Stimulated activated naive CD4-positive, alpha-beta T cell treated with Interleukin-2 at 50 U/mL for 16 hours (primary cell): ENCODE measurements around the gene GYPB.
"Not testable (repeated sequence)": the region's sequence is repeated elsewhere in the genome, so short reads cannot be mapped to it uniquely, and the experiment has no call there.

Experiments
- DNase-seq: peaks from one replicate; lab custom pipeline; 2025; lab: John Stamatoyannopoulos, UW

Gene GYPB

DNA sequence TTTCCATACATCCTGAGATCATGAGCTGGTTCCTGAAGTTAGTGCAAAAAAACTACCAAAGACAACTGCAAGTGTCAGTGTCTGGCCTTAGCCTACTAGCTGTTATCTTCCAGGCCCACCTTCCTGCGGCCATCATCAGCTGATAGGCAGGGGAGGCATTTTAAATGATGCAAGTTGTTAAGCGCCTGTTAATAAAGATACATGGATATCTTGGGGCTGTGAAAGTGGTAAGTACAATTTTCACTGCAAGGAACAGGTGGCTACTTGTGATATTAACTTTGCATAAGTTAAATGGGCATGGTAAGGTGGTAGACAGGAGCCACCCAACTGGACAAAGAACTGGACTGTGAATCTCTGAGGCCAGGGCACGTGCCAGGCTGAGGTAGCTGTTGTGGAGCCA lies at the start of gene GYPB:
Gene GYPB, minus strand, starts transcription at position 104 of the 400 bp plus-strand sequence. Its CDS starts 93 bp downstream, at position 11.
- not testable (repeated sequence) for DNase-seq

DNA sequence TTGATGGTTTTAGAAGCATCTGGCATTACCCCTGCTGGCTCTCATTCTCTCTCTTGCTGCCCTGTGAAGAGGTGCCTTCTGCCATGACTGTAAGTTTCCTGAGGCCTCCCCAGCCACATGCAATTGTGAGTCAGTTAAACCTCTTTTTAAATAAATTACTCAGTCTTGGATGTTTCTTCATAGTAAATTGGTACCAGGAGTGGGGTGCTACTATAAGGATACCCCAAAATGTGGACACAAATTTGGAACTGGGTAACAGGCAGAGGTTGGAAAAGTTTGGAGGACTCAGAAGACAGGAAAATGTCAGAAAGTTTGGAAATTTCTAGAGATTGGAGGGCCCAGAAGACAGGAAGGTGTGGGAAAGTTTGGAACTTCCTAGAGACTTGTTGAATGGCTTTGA lies 42.4 kb upstream of the GYPB start:
- DNase-seq, result not testable (repeated sequence)

DNA sequence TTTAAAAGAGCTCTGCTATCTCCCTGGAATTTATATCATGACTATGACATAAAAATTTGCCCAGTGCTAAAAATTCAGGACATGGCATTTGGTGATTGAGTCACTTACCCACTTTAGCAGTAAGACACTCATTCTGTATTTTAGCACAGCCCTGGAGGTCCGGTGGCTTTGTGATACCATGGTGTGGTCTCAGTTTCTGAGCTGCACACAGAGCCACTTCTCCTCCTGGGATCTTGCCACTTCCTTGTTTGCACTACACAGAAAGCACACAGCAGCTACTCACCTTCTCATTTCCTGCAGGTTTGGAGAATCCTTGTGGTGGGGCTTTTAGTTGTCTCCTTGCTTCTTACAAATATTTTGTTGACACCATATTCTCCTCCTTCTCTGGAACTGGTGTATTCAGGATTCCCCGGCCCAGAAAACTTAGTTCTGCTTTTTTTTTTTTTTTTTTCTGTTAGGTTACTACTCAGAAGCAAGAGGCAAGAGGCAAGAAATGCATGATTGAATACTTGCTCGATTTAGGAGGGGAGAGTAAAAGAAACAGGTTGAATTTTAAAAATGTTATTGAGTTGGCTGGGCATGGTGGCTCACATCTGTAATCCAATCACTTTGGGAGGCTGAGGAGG lies 41.2 kb upstream of the GYPB start:
- not testable (repeated sequence) for DNase-seq

DNA sequence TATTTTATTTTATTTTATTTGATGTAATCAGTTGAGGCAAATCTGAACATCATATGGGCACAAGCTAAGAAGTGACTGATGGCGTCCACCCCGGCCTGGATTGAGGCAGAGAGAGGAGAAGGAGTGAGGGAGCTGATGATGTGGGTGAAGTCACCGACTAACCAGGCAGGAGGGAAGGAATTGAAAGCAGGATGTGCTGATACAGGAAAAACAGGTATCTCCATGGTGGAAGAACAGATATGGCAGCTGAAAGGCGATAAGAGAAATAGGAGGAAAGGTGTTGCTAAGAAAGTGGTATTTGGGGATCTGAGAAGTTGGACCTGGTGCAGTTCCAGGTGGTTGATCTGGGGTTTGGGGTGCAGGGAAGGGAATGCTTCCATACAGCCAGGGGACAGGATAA lies 37.6 kb upstream of the GYPB start:
- no peak for DNase-seq

DNA sequence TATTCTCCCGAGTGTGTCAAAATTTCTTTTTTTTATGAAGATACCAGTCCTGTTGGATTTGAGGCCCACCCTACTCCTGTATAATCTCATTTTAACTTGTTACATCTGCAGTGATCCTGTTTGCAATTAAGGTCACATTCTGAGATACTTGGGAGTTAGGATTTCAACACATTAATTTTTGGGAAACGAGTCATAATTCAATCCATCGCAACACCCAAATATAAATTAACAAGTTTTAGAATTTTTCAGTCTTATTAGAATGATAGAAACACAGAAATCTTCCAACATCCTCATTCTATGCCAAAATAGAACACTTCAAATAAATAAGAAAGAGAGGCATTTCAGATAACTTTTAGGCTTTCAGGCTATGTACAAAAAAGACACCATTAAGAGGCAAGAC lies 36.2 kb upstream of the GYPB start:
- not testable (repeated sequence) for DNase-seq

DNA sequence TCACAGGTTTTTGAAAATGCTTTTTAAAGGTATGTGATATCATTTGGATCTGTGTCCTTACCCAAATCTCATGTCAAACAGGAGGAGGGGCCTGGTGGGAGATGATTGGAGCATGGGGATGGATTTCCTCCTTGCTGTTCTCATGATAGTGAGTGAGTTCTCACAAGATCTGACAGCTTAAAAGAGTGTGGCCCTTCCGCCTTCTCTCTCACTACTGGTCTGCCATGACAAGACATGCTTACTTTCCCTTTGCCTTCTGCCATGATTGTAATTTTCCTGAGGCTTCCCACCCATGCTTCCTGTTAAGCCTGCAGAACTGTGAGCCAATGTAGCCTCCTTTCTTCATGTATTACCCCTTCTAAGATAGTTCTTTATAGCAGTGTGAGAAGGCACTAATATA lies 32.3 kb upstream of the GYPB start:
- not testable (repeated sequence) for DNase-seq

DNA sequence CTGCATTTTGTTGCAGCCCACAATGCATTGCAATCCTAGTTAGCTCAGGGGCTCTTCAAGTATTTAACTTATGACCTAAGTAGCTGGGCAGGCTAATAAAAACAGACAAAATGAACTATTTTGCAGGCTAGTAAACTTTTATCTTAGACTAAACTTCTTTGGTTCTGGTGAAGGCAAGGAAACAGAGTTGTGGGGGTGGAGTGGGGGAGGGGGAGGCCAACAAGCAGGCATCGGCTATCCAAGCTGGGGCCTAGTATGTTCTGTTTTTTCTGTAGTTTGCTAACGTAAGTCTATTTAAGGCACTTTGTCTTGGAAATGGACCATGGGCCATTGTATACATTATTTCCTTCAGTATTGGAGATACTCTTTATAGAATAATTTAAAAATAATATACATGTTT lies 31.5 kb upstream of the GYPB start:
- DNase-seq, result not testable (repeated sequence)

DNA sequence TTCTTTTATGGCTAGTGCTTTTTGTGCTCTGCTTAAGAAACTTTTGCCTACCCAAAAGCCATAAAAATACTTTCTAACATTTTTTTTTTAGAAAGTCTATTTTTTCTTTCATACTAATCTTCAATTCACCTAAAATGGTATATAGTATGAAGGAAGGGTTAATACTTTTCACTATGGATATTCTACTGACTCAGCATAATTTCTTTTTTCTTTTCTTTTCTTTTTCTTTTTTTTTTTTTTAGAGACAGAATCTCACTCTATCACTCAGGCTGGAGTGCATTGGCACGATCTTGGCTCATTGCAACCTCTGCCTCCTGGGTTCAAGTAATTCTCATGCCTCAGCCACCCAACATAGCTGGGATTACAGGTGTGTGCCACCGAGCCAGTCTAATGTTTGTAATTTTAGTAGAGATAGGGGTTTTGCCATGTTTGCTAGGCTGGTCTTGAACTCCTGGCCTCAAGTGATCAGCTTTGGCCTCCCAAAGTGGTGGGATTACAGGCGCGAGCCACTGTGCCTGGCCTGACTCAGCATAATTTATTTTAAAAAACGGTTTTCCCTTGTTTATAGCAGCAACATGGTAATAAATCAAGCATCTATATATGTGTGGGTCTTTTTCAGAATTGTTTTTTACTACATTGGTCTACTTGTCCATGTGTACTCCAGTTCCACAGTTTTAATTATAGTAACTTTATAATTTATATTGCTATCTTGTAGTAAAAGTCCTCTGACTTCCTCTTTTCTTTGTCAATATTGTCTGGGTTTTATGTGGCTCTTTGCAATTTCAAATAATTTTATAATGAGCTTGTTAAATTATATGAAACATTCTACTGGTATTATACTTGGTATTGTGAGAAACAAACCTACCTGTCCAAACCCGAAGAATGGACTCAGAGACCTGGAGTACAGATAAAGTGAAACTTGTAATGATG lies 30.6 kb upstream of the GYPB start:
- DNase-seq, result not testable (repeated sequence)

DNA sequence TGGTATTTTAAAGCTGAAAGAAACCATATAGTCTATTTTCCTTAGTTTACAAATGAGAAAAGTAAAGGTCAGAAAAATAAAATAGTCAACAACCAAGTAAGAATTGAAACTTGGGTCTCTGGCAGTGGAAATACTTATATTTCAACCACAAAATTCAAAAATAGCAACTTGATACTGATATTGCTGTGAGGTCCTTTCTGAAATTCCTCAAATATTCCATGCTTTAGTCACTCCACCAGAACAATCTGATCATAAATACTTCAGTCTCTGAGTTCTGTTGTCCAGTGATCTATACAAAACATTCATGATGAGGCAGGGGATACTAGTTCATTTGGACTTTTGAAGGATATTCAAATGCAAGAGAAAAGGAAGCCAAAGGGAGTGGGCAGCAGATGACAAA lies 25.8 kb upstream of the GYPB start:
- DNase-seq, result not testable (repeated sequence)

DNA sequence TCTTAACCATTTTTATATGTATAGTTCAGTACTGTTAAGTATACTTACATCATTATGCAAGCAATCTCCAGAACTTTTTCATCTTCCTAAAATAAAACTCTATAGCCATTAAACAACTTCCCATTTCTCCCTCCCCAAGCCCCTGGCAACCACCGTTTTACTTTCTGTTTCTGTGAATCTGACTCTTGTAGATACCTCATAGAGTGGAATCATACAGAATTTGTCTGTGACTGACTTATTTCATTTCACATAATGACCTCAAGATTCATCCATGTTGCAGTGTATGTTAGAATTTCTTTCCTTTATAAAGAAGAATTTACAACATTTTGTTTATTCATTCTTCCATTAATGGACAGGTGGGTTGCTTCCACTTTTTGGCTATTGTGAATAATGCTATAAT lies 13.4 kb upstream of the GYPB start:
- DNase-seq, result not testable (repeated sequence)

DNA sequence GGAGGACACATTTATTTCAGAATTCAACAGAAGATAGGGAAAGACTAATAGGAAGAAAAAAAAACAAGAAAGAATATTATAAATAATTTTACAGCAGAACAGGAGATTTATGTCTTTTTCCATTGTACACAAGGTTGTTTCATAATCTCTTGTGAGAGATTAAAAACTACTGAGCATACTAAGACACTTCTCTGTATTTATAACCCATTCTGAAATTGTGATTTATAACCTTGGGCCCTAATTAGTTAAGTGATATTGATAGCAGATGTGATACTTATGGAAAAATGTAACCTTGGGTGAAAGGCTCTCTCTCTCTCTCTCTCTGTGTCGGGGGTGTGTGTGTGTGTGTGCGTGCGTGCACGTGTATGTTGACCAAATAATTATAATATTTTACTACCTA lies 12.7 kb upstream of the GYPB start:
- not testable (repeated sequence) for DNase-seq

DNA sequence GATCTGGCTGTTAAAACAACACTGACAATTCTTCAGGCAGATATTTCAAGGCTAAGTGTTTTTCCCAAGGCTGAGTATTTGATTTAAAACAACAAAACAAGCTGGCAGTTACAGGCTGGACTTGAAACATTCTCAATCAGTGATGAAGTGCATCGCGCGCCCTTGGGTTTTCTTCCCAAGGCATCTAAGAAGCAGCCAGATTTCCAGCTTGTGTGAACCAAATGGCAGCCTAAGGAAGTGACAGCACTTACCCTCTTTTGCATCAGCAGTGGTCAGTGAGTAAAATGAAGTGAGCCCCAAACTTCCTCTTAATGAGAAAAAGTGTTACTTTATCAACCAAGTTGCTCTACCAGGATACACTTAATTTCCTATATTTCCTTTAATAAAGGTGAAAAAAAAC lies 12.2 kb upstream of the GYPB start:
- not testable (repeated sequence) for DNase-seq

DNA sequence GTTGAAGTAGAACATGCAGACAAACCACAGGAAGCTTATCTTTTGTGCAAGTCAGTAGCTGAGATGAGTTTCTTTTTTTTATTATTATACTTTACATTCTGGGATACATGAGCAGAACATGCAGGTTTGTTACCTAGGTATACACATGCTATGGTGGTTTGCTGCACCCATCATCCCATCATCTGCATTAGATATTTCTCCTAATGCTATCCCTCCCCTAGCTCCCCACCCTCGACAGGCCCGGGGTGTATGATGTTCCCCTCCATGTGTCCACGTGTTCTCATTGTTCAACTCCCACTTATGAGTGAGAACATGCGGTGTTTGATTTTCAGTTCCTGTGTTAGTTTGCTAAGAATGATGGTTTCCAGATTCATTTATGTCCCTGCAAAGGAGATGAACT lies 11.5 kb upstream of the GYPB start:
- DNase-seq, result not testable (repeated sequence)

DNA sequence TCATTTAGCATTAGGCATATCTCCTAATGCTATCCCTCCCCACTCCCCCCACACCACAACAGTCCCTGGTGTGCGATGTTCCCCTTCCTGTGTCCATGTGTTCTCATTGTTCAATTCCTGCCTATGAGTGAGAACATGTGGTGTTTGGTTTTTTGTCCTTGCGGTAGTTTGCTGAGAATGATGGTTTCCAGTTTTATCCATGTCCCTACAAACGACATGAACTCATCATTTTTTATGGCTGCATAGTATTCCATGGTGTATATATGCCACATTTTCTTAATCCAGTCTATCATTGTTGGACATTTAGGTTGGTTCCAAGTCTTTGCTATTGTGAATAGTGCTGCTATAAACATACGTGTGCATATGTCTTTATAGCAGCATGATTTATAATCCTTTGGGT lies 7.5 kb upstream of the GYPB start:
- not testable (repeated sequence) for DNase-seq

DNA sequence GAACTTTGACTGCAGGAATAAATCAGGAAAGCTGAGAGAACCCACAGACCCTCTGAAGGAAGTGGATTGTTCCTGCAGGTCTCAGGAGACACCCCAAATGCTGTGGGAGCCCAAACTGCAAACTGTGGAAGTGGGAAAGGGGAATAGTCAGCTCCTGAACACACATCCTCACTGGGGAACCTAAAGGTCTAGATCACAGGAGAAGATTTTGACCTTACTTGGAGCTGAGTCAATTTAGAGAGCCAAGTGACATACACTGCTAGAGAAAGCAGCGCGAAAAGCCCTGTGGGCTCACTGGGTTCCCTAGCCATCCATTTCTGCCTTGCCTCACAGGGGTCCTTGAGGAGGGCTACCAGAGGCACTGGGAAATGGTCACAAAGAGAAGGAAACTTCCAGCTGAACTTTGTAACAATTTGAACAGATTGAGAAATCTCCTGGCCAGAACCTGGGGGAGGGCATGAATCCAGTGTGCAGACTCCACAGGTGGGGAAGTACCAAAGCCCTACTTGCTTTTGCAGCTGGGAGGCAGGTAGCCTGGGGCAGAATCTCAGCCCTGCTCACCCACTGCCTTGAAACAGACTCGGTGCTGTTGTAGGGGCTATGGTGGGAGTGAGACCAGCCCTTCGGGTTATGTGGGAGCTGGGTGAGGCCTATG lies 5.3 kb upstream of the GYPB start:
- not testable (repeated sequence) for DNase-seq

DNA sequence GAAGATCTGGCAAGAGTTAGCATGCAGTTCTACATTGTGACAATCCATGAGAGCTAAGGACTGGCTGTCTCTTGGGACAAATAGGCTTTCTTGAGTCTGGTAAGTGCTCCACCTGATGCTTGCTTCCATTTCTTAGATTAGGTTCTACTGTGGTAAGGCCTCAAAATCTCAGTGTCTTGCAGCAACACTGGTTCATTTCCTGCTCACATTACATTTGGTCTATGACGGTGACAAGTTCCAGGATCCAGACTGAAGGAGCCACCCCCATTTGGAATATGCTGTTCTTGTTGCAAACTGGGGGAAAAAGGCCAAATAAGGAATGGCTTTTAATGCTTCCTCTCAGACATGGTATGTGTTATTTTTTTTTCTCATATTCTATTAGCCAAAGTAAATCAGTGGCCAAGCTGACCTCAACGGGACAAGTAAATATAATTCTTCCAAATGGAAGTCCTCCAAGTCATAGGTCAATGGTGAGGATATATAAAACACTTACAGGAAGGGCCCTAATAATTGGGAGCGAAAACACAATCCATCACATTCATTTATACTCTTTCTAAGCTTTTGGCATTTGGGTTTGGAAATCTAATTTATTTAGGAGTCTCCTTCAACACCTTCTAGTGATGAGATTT lies 3.7 kb upstream of the GYPB start:
- not testable (repeated sequence) for DNase-seq

DNA sequence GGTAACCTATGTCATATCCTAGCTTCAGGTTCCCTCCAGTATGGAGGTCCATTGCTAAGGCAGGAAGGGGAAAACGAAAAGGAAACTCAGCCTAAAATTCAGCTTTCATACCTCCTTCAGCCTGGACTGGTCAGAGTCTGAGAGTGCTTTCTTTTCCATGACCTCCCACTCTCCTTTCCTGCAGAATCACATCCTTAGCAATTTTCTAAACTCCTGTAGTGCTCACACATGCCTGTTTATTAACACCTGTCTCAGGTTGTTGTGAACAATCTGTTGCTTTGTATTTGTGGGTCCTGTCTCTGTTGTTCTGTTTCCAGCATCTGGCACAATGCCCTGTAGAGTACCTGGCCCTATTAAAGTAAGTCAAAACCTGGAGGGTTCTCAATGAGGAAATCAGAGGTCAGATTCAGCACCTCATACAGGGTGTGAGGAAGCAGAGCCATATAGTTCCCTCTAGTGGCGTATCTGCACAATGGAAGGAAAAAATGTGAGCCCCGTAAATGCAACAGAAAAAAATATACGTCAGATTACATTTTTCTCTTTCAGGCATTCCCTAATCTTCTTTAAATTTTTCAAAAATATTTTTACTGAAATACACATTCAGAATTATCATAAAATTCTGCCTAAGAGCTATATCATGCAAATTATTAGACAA lies 2.3 kb upstream of the GYPB start:
- not testable (repeated sequence) for DNase-seq

DNA sequence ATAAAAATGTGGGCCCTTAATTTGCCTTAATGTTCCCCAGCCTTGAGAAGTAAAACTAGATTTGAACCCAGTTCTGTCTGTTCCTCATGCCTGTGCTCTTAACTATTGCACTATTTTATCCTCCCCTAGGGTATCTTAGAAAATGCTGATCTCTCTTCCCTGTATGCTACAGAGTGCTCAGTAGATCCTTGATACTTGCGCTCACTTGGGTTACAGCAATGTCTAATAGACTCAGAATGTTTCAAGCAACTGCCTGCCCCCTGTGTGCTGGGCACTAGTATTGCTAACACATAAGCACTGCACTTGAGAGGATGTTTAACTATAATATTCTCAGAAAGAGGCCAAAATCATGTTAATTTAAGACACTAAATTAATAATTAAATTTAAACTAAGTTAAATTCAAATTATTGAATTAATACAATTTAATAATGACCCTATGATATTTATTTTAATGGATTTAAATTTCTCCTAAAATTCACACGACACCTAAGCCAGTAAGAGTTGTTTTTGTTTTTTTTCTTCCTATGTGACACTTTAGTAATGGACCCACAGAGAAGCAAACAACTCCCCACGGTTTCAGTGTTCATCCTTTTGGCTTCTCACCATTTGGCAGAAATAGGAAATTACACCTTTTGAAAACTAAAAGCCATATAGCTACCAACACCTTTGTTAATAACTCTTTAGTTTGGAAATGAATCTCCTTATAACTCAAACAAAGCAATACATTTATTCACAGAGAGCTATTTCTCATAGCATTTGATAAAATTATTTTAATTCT lies 768 bp downstream of the GYPB start:
- not testable (repeated sequence) for DNase-seq

DNA sequence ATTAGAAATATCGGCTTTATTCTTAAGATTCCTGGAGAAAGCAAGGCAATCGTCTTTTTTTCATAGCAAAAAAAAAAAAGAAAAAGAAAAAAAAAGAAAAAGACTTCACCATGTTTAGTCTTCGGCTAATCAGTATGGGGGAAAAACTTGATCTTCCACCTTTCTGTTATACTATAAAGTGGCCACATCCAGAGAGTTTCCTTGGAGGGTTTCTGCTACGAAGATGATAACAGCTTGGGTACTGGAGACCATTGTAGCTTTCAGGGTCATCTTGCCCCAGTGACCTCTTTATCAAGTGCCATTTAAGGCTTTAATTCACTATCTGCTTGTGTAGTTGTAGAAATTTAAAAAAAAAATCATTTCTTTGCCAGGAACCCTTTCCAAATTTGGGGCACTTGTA lies 1.9 kb downstream of the GYPB start:
- DNase-seq, result not testable (repeated sequence)

DNA sequence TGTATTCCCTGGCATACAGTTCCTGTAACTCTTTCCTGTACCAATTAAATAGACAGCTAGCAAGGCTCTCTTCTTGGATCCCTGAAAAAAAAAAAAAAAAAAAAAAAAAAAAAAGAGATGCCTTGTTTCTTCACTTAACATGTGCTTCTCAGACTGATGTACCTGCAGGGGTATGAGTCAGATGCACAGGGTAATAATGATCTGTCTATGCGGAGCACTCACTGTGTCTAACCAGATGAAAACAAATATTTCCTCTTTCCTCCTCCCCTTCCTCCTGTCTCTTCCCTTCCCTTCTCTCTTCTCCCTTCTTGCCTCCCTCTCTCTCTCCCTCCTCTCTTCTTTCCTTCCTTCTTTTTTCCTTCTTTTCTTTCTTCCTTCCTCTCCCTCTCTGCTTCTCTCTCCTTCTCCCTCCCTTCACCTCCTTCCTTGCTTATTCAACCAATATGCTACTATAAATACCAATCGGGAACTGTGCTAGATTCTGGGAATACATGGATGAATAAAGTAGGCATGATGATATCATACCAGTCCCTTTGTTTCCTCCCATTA lies 3.0 kb downstream of the GYPB start:
- not testable (repeated sequence) for DNase-seq

DNA sequence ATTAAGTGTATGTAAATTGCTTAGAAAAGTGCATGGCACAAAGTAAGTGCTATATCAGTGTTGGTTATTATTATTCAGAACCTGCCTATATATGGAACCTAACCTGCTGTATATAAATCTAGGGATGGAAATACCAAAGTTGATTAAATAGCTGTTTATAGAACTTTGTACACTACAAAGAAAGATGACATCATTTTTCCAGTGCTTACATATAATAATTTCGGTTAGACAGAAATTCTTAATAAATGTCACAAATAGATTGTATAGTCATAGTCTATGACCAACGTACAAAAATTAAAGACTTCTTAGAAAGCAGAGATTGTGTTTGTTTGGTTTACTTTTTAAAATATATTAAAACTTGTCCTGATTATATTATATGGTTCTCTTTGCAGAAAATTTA lies 4.4 kb downstream of the GYPB start:
- DNase-seq, result no peak
